PC-3 (cell line): ENCODE data around the gene SLC7A4. TPM values are rescaled to one million over a fixed set of nuclear protein-coding genes. Genes with fewer than 3 reads are reported as not detected.

Experiments used
- ATAC-seq: fragments of 200-7000 bp; cut with Tn5 transposase; 2 replicates; pipeline ENCODE4 v1.9.1; 2020; ENCODE audit warnings: mild to moderate bottlenecking, moderate library complexity
- BruUV-seq: library from RNA; stranded (reverse); fragments of 400-500 nt; replicated peaks from 2 replicates; lab custom pipeline; 2021; lab: Mats Ljungman, UMichigan
- CTCF ChIA-PET: fragments of 300-600 bp; sonication (Branson Sonifier 250); formaldehyde crosslinking; loops from one replicate; lab custom pipeline; 2022; ENCODE audit warnings: antibody characterized with exemption; lab: Charles Lee
- POLR2A ChIA-PET: fragments of 300-600 bp; sonication (Branson Sonifier 250); formaldehyde crosslinking; loops from one replicate; lab custom pipeline; 2022; ENCODE audit warnings: antibody characterized with exemption; ENCODE audit not compliant: unreplicated experiment; lab: Charles Lee
- DNase-seq: peaks from one replicate; pipeline ENCODE4 v3.0.0-alpha.2; 2015
- H2AFZ ChIP-seq: fragments of 300-600 bp; sonication (generic); 2 replicates; pipeline ENCODE4 v1.6.0; 2016; ENCODE audit warnings: antibody characterized with exemption, low read length
- H3F3A ChIP-seq: fragments of 300-600 bp; sonication (generic); one replicate; pipeline ENCODE4 v1.6.0; 2017; ENCODE audit warnings: antibody characterized with exemption, low read length, control low read depth, mild to moderate bottlenecking; ENCODE audit not compliant: unreplicated experiment
- H3K27ac ChIP-seq: fragments of 300-600 bp; sonication (generic); 2 replicates; pipeline ENCODE4 v1.5.1; 2016; ENCODE audit warnings: mild to moderate bottlenecking, low read length
- H3K27me3 ChIP-seq: fragments of 300-600 bp; sonication (generic); 2 replicates; pipeline ENCODE4 v1.6.1; 2016; ENCODE audit warnings: low read length, mixed read lengths
- H3K36me3 ChIP-seq: fragments of 300-600 bp; sonication (generic); 2 replicates; pipeline ENCODE4 v1.6.1; 2016; ENCODE audit warnings: low read depth, mixed run types, low read length, mixed read lengths
- H3K4me1 ChIP-seq: fragments of 300-600 bp; sonication (generic); 2 replicates; pipeline ENCODE4 v1.5.1; 2016; ENCODE audit warnings: low read length; ENCODE audit not compliant: insufficient read depth
- H3K4me2 ChIP-seq: fragments of 300-600 bp; sonication (generic); 2 replicates; pipeline ENCODE4 v1.6.0; 2016; ENCODE audit warnings: low read length
- H3K4me3 ChIP-seq: fragments of 300-600 bp; sonication (generic); 2 replicates; pipeline ENCODE4 v1.5.1; 2016; ENCODE audit warnings: mild to moderate bottlenecking, low read length, mixed read lengths
- H3K79me2 ChIP-seq: fragments of 300-600 bp; sonication (generic); 2 replicates; pipeline ENCODE4 v1.6.1; 2017; ENCODE audit warnings: low read length, mixed read lengths
- H3K9ac ChIP-seq: fragments of 300-600 bp; sonication (generic); 2 replicates; pipeline ENCODE4 v1.6.0; 2016; ENCODE audit warnings: mild to moderate bottlenecking, low read length
- H3K9me2 ChIP-seq: fragments of 300-600 bp; sonication (generic); replicated peaks from 2 replicates; pipeline ENCODE4 v1.6.1; 2016; ENCODE audit warnings: mixed run types, low read length, mixed read lengths
- H3K9me3 ChIP-seq: fragments of 300-600 bp; sonication (generic); 2 replicates; pipeline ENCODE4 v1.6.1; 2016; ENCODE audit warnings: low read length, mixed read lengths
- H4K20me1 ChIP-seq: fragments of 300-600 bp; sonication (generic); 2 replicates; pipeline ENCODE4 v1.6.1; 2016; ENCODE audit warnings: low read length, mixed read lengths
- CTCF ChIP-seq: fragments of 300-600 bp; sonication (generic); conservative IDR thresholded peaks from 2 replicates; pipeline ENCODE4 v1.5.1; 2017; ENCODE audit warnings: antibody characterized with exemption, low read depth, mild to moderate bottlenecking, low read length
- EZH2 ChIP-seq: fragments of 300-600 bp; sonication (generic); IDR thresholded peaks from one replicate; pipeline ENCODE4 v1.6.1; 2017; ENCODE audit warnings: antibody characterized with exemption, mild to moderate bottlenecking, low read length; ENCODE audit not compliant: unreplicated experiment
- EZH2phosphoT487 ChIP-seq: fragments of 300-600 bp; sonication (generic); IDR thresholded peaks from 2 replicates; pipeline ENCODE4 v1.6.1; 2018; ENCODE audit warnings: mild to moderate bottlenecking, antibody characterized with exemption, low read length, borderline replicate concordance
- intact Hi-C: fragments of 100-400 bp; cut with micrococcal nuclease; formaldehyde crosslinking; loops from 2 replicates; pipeline ENCODE4 v1.9.0; 2023
- total RNA-seq: library from RNA; depleted of rRNA; stranded (reverse); fragments of >200 nt; gene quantifications from 2 replicates; pipeline ENCODE4 v1.2.3, GENCODE V29; 2014

Gene SLC7A4
- total RNA-seq, 1 experiment from 2014 or later: not detected

DNA sequence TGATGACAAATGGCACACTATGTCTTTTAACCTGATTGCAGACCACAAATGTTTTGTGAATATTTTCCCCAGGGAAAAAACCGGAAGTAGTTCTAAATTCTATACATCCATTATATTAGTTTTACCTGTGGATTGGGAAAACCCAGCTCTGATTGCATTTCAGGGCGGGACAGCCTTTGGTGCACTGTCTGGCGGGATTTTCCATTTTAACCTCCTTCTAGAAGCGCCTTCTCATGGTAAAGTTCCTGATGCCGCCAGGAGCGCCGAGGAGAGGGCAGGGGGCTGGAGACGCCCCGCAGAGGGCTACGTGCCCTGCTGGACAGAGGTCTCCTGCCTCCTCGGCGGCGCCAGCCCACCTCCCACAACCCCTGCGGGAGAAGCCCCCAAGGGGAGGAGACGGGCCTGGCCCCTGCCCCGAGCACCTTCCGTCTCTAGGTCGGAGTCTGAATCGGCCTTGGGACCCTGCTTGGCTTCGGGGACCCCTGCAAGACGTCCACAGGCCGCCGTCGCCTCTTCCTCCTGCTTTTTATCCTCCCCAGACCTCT, 18.6 kb downstream of the SLC7A4 start:
- Histone ChIP-seq H4K20me1 (no peaks in the 10 kb centered on the region), H3K27me3 (no peaks in the 10 kb centered on the region), H3F3A (no peaks in the 10 kb centered on the region), H3K4me3 (no peak overlapping the region), H3K4me1 (peaks cover 7% of the 10 kb centered on the region; the same call in 1 of the 2 replicates), H3K9me3 (no peaks in the 10 kb centered on the region), H3K27ac (no peak overlapping the region), H2AFZ (no peak overlapping the region), H3K36me3 (no peaks in the 10 kb centered on the region), H3K4me2 (no peak overlapping the region), H3K9me2 (no peaks in the 10 kb centered on the region), H3K9ac (no peak overlapping the region), H3K79me2 (no peaks in the 10 kb centered on the region)
- intact Hi-C loops: no loop called here
- POLR2A ChIA-PET: no interaction called here
- TF ChIP-seq EZH2phosphoT487: no peak
- TF ChIP-seq EZH2: no peak
- no peak for TF ChIP-seq CTCF
- no peak for ATAC-seq
- CTCF ChIA-PET: no interaction called here
- no peak for DNase-seq
- BruUV-seq: no TSS peak

DNA sequence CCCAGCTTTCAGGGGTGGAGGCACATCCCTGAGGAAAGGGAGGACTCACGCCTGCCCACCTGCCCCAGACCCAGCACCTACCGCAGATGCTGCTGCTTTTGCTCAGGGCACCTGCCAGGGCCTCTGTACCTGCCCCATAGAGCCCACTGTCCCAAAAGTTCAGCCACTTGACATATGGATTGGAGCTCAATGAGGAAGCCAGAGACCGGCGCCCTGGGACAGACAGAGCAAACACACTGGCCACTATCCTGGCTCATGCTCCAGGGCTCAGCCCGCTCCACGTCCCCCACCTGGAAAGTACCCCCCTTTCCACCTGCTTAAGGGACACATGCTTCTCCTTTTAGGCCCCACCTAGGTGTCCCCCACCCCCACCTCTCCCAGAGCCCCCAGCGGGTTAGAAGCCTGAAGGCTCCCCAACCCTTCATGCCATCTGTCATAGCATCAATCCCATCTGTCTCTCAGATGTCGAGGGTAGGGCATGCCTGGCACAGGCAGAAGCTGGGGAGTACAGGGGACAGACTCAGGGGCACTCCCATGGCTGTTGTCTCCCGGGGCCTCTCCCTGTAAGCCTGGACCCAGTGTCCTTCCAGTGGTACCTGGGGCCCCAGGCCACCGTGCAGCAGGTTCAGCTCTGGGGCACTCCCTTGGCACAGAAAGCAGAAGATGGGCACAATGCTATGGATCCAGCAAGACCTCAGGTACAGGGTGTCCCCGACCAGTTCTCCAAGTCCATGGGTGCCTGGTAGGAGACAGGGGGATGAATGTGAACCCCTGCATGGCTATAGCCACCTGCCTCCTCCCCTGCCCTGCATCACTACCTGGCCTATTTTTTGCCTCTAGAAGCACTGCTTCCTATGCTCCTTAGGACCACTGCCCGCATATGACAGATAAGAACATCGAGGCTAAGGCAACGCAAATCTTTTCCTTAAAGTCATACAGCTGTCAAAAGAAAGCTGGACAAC, 19.6 kb downstream of the SLC7A4 start:
- intact Hi-C loops: no loop called here
- ChIA-PET CTCF (no interaction called here), POLR2A (no interaction called here)
- peaks cover 7% of the 10 kb centered on the region; the same call in 1 of the 2 replicates for H3K4me1 ChIP-seq
- H4K20me1 ChIP-seq: no peaks in the 10 kb centered on the region
- no peaks in the 10 kb centered on the region for H3K27me3 ChIP-seq
- no peak overlapping the region for H2AFZ ChIP-seq
- H3K36me3 ChIP-seq: no peaks in the 10 kb centered on the region
- DNase-seq (no peak), ATAC-seq (no peak)
- H3K9me2 ChIP-seq: no peaks in the 10 kb centered on the region
- no peaks in the 10 kb centered on the region for H3K79me2 ChIP-seq
- no peaks in the 10 kb centered on the region for H3K9me3 ChIP-seq
- no peaks in the 10 kb centered on the region for H3F3A ChIP-seq
- TF ChIP-seq EZH2 (no peak), EZH2phosphoT487 (no peak)
- no peak overlapping the region for H3K9ac ChIP-seq
- BruUV-seq: no TSS peak
- H3K4me3 ChIP-seq: no peak overlapping the region
- H3K27ac ChIP-seq: no peak overlapping the region
- H3K4me2 ChIP-seq: no peak overlapping the region

DNA sequence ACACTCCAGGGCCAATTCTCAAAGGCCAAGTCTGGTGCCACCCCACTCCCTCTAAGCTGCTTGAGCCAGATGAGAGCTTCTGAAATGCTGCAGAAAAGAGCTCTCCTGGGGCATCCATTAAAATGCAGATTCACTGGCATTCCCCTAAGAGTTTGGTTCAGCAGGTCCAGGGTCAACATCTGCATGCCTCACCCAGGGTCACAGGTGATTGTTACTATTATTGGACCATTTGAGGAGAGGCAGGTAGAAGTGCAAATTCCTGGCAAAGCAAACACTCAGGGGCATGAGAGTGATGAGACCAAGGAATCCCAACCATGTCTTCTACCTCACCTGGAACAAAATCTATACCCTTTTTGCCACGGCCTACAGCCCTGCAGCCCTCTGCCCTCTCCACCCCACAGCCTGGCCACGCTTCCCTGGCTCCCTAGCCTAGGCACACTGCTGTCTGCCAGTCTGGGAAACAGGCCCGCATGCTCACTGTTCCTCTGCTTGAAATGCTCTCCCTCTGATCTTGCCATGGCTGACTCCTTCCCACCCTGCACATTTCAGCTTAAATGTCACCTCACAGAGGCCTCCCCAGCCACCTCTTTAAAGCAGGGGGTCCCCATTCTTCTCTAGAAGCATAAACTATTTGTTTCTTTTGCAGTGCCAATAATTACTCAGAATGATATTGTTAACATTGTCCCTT, 21.8 kb downstream of the SLC7A4 start:
- no peak for DNase-seq
- CTCF ChIA-PET: interaction anchor here (0.6 kb wide), 1 partner anchor 11 kb away, joined by 3 read pairs; no protein-coding TSS in a partner anchor

More for the DNA sequence above, 21.8 kb downstream of the SLC7A4 start:
- no peak for TF ChIP-seq EZH2phosphoT487
- TF ChIP-seq EZH2: no peak
- TF ChIP-seq CTCF: no peak
- H3F3A ChIP-seq: no peaks in the 10 kb centered on the region
- peaks cover 7% of the 10 kb centered on the region; the same call in 1 of the 2 replicates for H3K4me1 ChIP-seq
- no peak overlapping the region for H2AFZ ChIP-seq
- no peak overlapping the region for H3K4me3 ChIP-seq
- H3K27me3 ChIP-seq: no peaks in the 10 kb centered on the region
- no peak overlapping the region for H3K27ac ChIP-seq
- POLR2A ChIA-PET: no interaction called here
- intact Hi-C loops: no loop called here
- no peaks in the 10 kb centered on the region for H4K20me1 ChIP-seq
- no peaks in the 10 kb centered on the region for H3K79me2 ChIP-seq
- no TSS peak for BruUV-seq
- H3K9me3 ChIP-seq: no peaks in the 10 kb centered on the region
- no peak overlapping the region for H3K9ac ChIP-seq
- no peaks in the 10 kb centered on the region for H3K36me3 ChIP-seq
- no peaks in the 10 kb centered on the region for H3K9me2 ChIP-seq
- no peak for ATAC-seq
- H3K4me2 ChIP-seq: no peak overlapping the region
